GM21526 (cell line): Measurements from ENCODE around the gene SV2B.
A peak's percentile ranks its signal among the peaks of the same experiment; 100 is the strongest.

Experiments used
- ATAC-seq: cut with Tn5 transposase; IDR thresholded peaks from one replicate; pipeline ENCODE4 v1.9.1; 2021; ENCODE audit warnings: moderate library complexity; ENCODE audit not compliant: unreplicated experiment, low FRiP score

SV2B gene

GRCh38 chr15:91135201-91136130 lies 35.4 kb downstream of the SV2B start:
- peak; percentile 94 for ATAC-seq

GRCh38 chr15:91136386-91136923 lies 36.4 kb downstream of the SV2B start:
- ATAC-seq, result no peak

- no peak for ATAC-seq
Measured at GRCh38 chr15:91140601-91141000, 40.5 kb downstream of the SV2B start.

GRCh38 chr15:91141097-91141496 lies 41.0 kb downstream of the SV2B start:
- no peak for ATAC-seq

GRCh38 chr15:91142106-91142744 lies 42.2 kb downstream of the SV2B start:
- no peak for ATAC-seq

- no peak for ATAC-seq
Measured at GRCh38 chr15:91142946-91143345, 42.9 kb downstream of the SV2B start.

- ATAC-seq, result no peak
Measured at GRCh38 chr15:91146728-91147127, 46.7 kb downstream of the SV2B start.

- no peak for ATAC-seq
Measured at GRCh38 chr15:91148243-91148642, 48.2 kb downstream of the SV2B start.

GRCh38 chr15:91150502-91151160 lies 50.6 kb downstream of the SV2B start:
- ATAC-seq, result no peak

GRCh38 chr15:91151781-91152563 lies 51.9 kb downstream of the SV2B start:
- no peak for ATAC-seq

- no peak for ATAC-seq
Measured at GRCh38 chr15:91152896-91153581, 53.0 kb downstream of the SV2B start.

- ATAC-seq, result no peak
Measured at GRCh38 chr15:91153954-91154353, 53.9 kb downstream of the SV2B start.

- no peak for ATAC-seq
Measured at GRCh38 chr15:91156175-91156726, 56.2 kb downstream of the SV2B start.

GRCh38 chr15:91158415-91159394 lies 58.6 kb downstream of the SV2B start:
- ATAC-seq, result no peak

GRCh38 chr15:91165850-91166249 lies 65.8 kb downstream of the SV2B start:
- no peak for ATAC-seq

- no peak for ATAC-seq
Measured at GRCh38 chr15:91168457-91168856, 68.4 kb downstream of the SV2B start.

GRCh38 chr15:91171334-91171733 lies 71.3 kb downstream of the SV2B start:
- no peak for ATAC-seq

- ATAC-seq, result no peak
Measured at GRCh38 chr15:91182101-91182500, 82.0 kb downstream of the SV2B start.
